SK-N-SH (cell line): ENCODE data around the gene SELE.

Source experiments
- CTCF ChIP-seq: fragments of 200-600 bp; sonication (generic); IDR thresholded peaks from 2 replicates; pipeline ENCODE4 v1.6.1; 2017; ENCODE audit warnings: antibody characterized with exemption, mild to moderate bottlenecking, moderate library complexity
- FOXM1 ChIP-seq: IDR thresholded peaks from 2 replicates; pipeline ENCODE4 v1.4.0; 2012; ENCODE audit warnings: low read depth, mild to moderate bottlenecking
- GABPA ChIP-seq: IDR thresholded peaks from 2 replicates; pipeline ENCODE4 v1.4.0; 2012; ENCODE audit warnings: low read depth, mild to moderate bottlenecking
- IRF3 ChIP-seq: fragments of 150-350 bp; IDR thresholded peaks from 2 replicates; pipeline ENCODE4 v1.6.1; 2016; ENCODE audit warnings: mild to moderate bottlenecking, low read depth, low read length
- MAX ChIP-seq: IDR thresholded peaks from 2 replicates; pipeline ENCODE4 v1.4.0; 2012; ENCODE audit warnings: low read depth

GRCh38 chr1:169694304-169695075, 39.4 kb downstream of the SELE start:
- TF ChIP-seq CTCF: no peak
- TF ChIP-seq MAX: no peak
- TF ChIP-seq FOXM1: no peak
- TF ChIP-seq GABPA: no peak
- TF ChIP-seq IRF3: no peak
